HTERT RPE-1 (cell line): ENCODE results near the gene INTS11.

Source experiments
- in situ Hi-C: fragments of 300-500 bp; cut with MboI; formaldehyde crosslinking; loops from 4 replicates; pipeline ENCODE4 v1.14.3; 2020; ENCODE audit warnings: low sequenced_read_pairs

Gene INTS11

GRCh38 chr1:1314678-1315335 is 9.7 kb downstream of the INTS11 start:
- in situ Hi-C loops: no loop called here

DNA sequence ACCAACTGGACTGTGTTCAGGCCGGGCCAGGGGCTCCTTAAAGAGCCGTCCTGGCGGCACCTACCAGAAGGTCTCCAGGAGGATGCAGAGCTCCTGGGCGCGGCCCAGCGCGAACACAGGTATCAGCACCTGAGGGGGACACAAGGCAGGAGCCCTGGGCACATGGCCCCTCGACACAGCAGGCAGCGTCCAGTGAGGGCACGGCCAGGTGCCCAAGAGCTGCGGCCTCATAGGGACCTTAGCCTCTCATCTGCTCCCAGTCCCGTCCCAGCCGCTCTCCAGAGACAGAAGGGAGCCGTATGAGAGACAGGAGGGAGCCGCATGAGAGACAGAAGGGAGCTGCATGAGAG is 10.2 kb downstream of the INTS11 start:
- in situ Hi-C loops: no loop called here

DNA sequence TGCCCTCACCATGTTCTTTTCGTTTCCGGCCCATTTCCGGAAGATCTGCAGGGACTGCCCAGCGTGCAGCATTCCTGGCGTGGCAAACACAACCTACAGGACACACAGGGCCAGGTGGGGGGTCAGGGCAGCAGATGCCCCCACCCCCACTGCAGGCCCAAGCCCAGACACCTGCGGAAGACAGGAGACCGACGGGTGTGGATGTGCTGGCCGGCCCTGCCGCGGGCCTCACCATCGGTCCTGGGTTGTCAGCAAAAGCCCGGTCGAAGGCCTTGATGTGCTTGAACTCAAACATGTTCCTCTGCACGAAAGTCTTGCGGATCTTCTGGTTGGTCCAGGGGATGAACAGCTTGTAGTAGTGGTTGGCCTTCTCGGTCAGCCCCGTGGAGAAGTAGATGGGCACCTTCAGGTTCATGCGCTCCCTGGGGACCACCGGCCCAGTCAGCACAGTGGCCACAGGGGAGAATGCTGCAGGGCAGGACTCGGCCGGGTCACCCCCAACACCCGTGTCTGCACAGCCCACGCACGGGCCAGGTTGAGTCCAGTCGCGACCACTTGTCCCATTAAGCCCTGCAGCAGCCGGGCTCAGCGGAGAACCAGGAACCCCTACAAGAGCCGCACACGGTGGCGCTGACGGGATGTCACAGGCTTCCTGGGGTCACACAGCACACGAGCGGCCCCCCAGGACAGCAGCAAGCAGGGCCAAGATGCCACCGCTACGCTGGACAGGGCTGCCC is 10.8 kb downstream of the INTS11 start:
- in situ Hi-C loops: no loop called here

GRCh38 chr1:1312450-1313314 is 11.8 kb downstream of the INTS11 start:
- in situ Hi-C loops: no loop called here

GRCh38 chr1:1311107-1312104 is 13.1 kb downstream of the INTS11 start:
- in situ Hi-C loops: no loop called here

GRCh38 chr1:1310476-1311053 is 13.9 kb downstream of the INTS11 start:
- in situ Hi-C loops: no loop called here

GRCh38 chr1:1310109-1310385 is 14.4 kb downstream of the INTS11 start:
- in situ Hi-C loops: no loop called here

- in situ Hi-C loops: no loop called here
Measured at GRCh38 chr1:1309251-1310108, 15.0 kb downstream of the INTS11 start.

DNA sequence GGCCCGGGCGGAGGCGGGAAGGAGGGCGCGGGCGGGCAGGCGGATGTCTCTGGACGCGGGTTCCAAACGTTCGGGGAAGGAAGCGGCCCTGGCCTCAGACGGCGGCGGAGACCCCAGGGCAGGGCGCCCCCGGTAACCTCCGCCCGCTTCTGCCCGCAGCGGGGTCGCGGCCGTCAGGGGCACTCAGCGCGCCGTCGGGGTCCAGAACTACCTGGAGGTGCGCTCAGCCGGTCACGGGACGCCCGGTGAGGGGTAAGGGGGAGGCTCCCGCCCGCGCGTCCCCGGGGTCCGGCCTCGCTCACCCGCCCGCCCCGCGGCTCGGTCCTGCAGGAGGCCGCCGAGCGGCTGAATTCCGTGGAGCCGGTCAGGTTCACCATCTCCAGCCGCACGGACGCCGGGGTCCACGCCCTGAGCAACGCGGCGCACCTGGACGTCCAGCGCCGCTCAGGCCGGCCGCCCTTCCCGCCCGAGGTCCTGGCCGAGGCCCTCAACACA is 15.7 kb downstream of the INTS11 start:
- in situ Hi-C loops: no loop called here

GRCh38 chr1:1307923-1308755 is 16.3 kb downstream of the INTS11 start, which contains the start of the genes ACAP3 and PUSL1:
Gene ACAP3 (minus strand): TSS chr1:1307930. CDS start chr1:1307815, 115 bp downstream.
Gene PUSL1 (plus strand): TSS chr1:1308597. CDS start chr1:1308644, 47 bp downstream.
- in situ Hi-C loops: no loop called here

DNA sequence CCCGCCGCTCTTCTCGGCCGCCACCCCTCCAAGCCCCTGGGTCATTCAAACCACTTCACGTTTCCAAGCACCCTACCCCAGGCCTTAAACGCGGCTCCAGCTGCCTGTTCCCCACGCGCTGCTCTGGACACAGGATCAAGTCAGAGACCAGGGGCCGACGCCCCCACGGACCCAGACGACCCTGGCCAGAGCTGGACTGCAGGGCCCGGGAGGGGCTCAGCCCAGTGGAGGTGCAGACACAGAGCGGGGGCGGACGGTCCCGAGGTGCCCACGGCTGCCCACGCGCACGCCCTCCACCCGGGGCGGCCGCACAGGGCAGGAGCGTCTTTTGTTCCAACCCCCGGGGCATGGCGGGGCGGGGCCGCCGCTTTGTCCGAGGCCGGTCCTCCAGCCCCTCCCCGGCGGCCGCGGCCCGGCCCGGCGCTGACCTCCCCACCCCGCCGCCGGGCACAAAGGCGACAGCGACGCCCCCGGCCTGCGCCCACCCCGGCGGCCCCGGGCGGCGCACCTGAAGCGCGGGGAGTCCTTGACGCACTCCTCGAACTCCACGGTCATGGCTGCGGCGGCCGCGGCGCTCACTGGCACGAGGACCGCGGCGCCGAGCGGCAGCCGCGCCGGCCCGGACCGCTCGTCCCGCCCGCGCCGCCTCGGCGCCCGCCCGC is 17.1 kb downstream of the INTS11 start:
- in situ Hi-C loops: no loop called here

- in situ Hi-C loops: no loop called here
Measured at GRCh38 chr1:1306661-1307260, 17.7 kb downstream of the INTS11 start.

DNA sequence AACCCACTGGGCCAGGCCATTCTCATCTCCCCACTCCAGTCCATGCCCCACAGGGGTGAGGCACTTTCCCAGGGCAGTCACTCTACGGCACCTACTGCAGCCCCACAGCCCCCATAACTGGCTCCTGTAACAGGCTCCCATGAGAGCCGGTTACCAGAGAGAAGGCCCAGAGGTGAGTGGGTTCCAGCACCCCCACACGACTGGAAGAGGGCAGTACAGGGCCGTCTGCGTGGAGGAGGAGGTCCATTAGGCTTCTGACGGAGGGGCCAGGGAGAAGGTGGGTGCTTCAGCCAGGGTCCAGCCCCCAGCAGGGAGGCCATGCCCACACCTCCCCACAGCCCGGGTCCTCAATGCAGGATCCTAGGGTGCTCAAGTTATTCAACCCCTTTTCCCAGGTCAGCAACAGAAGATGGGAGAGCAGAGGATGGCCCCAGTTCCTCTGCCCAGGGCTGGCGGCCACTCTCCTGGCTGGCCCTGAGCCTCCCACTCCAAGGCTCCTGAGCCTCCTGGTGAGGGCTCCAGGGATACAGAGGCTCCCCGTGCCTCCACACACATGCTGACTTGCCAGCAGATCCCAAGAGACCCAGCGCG is 18.3 kb downstream of the INTS11 start:
- in situ Hi-C loops: no loop called here

DNA sequence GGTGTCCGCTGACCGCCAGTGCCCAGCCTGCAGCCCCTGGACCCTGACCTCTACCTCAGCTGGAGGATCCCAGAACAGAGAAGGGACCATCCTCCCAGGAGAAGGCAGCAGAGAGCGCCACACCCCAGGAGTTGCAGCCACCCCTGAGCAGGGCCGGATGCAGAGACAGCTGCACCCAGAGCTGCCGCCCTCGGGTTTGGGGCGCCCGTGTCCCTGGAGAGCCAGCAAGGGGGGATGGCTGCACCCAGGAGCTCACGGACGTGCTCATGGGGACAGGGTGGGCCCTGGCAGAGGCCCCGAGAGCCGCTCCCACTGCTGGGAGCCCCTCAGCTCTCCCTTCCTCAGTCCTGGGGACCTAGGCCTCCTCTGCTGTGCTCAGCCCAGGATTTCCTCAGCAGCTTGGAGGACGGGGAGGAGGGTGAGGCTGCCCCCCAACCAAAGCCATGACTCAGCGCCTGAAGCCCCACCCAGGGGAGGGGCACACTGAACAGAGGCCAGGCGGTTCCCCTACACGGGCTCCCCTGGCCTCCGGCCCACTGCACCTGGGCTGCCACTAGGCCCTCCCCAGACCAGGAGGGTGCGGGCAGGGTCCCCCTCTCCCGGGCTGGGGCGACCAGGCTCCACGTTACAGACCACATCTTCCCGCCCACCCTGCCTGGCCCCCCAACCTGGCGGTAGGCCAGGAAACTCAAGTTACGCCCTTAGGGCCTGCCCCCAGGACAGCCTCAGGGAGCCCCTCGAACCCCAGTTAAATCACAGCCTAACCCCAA is 19.0 kb downstream of the INTS11 start:
- in situ Hi-C loops: no loop called here

- in situ Hi-C loops: no loop called here
Measured at GRCh38 chr1:1304331-1305299, 19.8 kb downstream of the INTS11 start.
